Measurements from ENCODE around the gene SLC17A4. TPM values are rescaled to one million over a fixed set of nuclear protein-coding genes. Genes with fewer than 3 reads are reported as not detected.

SLC17A4 gene
- total RNA-seq, 1 experiment from 2014 or later = not detected

DNA sequence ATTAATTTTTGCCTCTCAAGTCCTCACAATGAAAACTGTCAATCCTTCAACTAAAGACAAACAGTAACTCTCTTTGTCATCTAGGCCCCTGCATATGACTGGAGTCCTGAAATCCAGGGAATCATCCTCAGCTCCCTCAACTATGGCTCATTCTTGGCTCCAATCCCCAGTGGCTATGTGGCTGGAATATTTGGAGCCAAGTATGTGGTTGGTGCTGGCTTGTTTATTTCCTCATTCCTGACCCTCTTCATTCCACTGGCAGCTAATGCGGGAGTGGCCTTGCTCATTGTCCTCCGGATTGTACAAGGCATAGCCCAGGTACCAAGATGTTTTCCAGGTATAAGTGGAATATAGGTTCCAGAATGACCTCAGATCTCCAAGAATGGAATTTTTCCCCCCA is 15.4 kb downstream of the SLC17A4 start:
- WGBS (ENCODE audit: extremely low coverage, insufficient read length, low lambda C conversion rate) = no CpG with 5 or more reads among the region's 2 CpGs
- Mint-ChIP-seq H3K4me1 (peaks cover 0 to 5% of the 10 kb centered on the region in 2 experiments; a peak in 2 of 4 replicates), H3K27me3 (ENCODE audit: low read depth) (no peaks in the 10 kb centered on the region), H3K4me3 (no peak overlapping the region), H3K36me3 (ENCODE audit: insufficient read depth in 1 of 3, low read depth in 3 of 3) (no peaks in the 10 kb centered on the region), H3K9me3 (no peaks in the 10 kb centered on the region), H3K27ac (no peak overlapping the region)
- no peak overlapping the region for H3T11ph ChIP-seq (ENCODE audit: low read length)
- no peaks in the 10 kb centered on the region for H3K79me1 ChIP-seq (ENCODE audit: insufficient read depth, low read depth, low read length, poor library complexity, severe bottlenecking)
- H3K4ac ChIP-seq (ENCODE audit: low read depth, low read length) = no peak overlapping the region
- H3K23ac ChIP-seq (ENCODE audit: insufficient read length, low read depth, low read length) = no peak overlapping the region
- no peak overlapping the region for H2AK5ac ChIP-seq (ENCODE audit: insufficient read length, low read length)
- no peak overlapping the region for H2AFZ ChIP-seq (ENCODE audit: low read length)
- no peak overlapping the region for H4K5ac ChIP-seq (ENCODE audit: insufficient read length, low read depth, low read length)
- H4K91ac ChIP-seq (ENCODE audit: insufficient read length, low read depth, low read length) = no peak overlapping the region
- TF ChIP-seq, protein P1, sequence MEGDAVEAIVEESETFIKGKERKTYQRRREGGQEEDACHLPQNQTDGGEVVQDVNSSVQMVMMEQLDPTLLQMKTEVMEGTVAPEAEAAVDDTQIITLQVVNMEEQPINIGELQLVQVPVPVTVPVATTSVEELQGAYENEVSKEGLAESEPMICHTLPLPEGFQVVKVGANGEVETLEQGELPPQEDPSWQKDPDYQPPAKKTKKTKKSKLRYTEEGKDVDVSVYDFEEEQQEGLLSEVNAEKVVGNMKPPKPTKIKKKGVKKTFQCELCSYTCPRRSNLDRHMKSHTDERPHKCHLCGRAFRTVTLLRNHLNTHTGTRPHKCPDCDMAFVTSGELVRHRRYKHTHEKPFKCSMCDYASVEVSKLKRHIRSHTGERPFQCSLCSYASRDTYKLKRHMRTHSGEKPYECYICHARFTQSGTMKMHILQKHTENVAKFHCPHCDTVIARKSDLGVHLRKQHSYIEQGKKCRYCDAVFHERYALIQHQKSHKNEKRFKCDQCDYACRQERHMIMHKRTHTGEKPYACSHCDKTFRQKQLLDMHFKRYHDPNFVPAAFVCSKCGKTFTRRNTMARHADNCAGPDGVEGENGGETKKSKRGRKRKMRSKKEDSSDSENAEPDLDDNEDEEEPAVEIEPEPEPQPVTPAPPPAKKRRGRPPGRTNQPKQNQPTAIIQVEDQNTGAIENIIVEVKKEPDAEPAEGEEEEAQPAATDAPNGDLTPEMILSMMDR (conservative IDR thresholded peaks at IDR 0.05) = no peak
- no peaks in the 10 kb centered on the region for H3K79me2 ChIP-seq (ENCODE audit: insufficient read depth, low read length)
- H3K4me1 ChIP-seq (ENCODE audit: insufficient read depth, low read length) = no peaks in the 10 kb centered on the region
- no peak overlapping the region for H3K4me2 ChIP-seq (ENCODE audit: insufficient read depth, insufficient read length, low read length)
- no peak overlapping the region for H2BK15ac ChIP-seq (ENCODE audit: low read depth, low read length)
- no peak overlapping the region for H3K9ac ChIP-seq (ENCODE audit: extremely low read depth, insufficient read length, low read length)
- DNase-seq = no peak
- no peak overlapping the region for H3K18ac ChIP-seq (ENCODE audit: insufficient read length, low read depth, low read length)
- no peak overlapping the region for H3K56ac ChIP-seq (ENCODE audit: insufficient read length, low read depth, low read length)
- no peak overlapping the region for H2BK5ac ChIP-seq (ENCODE audit: insufficient read length, low read length)
- no peak overlapping the region for H2BK120ac ChIP-seq (ENCODE audit: low read depth, low read length, poor library complexity, severe bottlenecking)
- no peaks in the 10 kb centered on the region for H3K23me2 ChIP-seq (ENCODE audit: insufficient read length, low read depth, low read length, poor library complexity, severe bottlenecking)
- no peak overlapping the region for H2BK20ac ChIP-seq (ENCODE audit: low read depth, low read length, poor library complexity, severe bottlenecking)
- H4K8ac ChIP-seq (replicated peaks; ENCODE audit: insufficient read length, low read depth, low read length) = no peak overlapping the region
- no peak overlapping the region for H2BK12ac ChIP-seq (ENCODE audit: insufficient read length, low read depth, low read length)
- no peak overlapping the region for H3K14ac ChIP-seq (ENCODE audit: insufficient read depth, low read length)
- no peak overlapping the region for H3K27ac ChIP-seq (ENCODE audit: insufficient read length, low read depth, low read length)
- no peaks in the 10 kb centered on the region for H3K27me3 ChIP-seq (ENCODE audit: insufficient read depth, low read length)
- no peaks in the 10 kb centered on the region for H4K20me1 ChIP-seq (ENCODE audit: control insufficient read depth, insufficient read depth, insufficient read length)
- H3K9me3 ChIP-seq (ENCODE audit: control insufficient read depth, low read depth, low read length) = no peaks in the 10 kb centered on the region
